Measurements from ENCODE around the gene RBP5. TPM values are rescaled to one million over a fixed set of nuclear protein-coding genes. Genes with fewer than 3 reads are reported as not detected.

The RBP5 gene
- total and polyA plus RNA-seq, 4 donors, result 12.9 to 108 (median 63.6) TPM

GRCh38 chr12:7108003-7108795, 20.5 kb downstream of the RBP5 start:
- no peak for TF ChIP-seq HNF4A (conservative IDR thresholded peaks at IDR 0.05)
- TF ChIP-seq REST (IDR thresholded peaks at IDR 0.05), result no peak
- TF ChIP-seq GABPA (IDR thresholded peaks at IDR 0.05 in 1 of 2, conservative IDR thresholded peaks at IDR 0.05 in 1 of 2), result peak in 1 of 2 donors; percentile 26
- no peak for TF ChIP-seq NR2F2 (IDR thresholded peaks at IDR 0.05)
- peak in 1 of 2 donors; percentile 48 for TF ChIP-seq RXRA (IDR thresholded peaks at IDR 0.05)
- TF ChIP-seq RAD21 (IDR thresholded peaks at IDR 0.05), result no peak
- no peak for TF ChIP-seq CTCF (IDR thresholded peaks at IDR 0.05; ENCODE audit: low read depth, low read length, missing input control)
- TF ChIP-seq YY1 (IDR thresholded peaks at IDR 0.05), result peak; percentile 76
- no peak for TF ChIP-seq EGR1 (IDR thresholded peaks at IDR 0.05; ENCODE audit: low read depth in 2 of 2)
- TF ChIP-seq HNF4G (IDR thresholded peaks at IDR 0.05), result no peak
- TF ChIP-seq ATF3 (IDR thresholded peaks at IDR 0.05), result no peak
- TF ChIP-seq FOXA1 (IDR thresholded peaks at IDR 0.05), result no peak
- peak; percentile 44 for TF ChIP-seq SP1 (IDR thresholded peaks at IDR 0.05)
- no peak for TF ChIP-seq FOXA2 (IDR thresholded peaks at IDR 0.05)
- peak; percentile 39 for TF ChIP-seq ZBTB33 (IDR thresholded peaks at IDR 0.05)
- TF ChIP-seq MAX (IDR thresholded peaks at IDR 0.05), result no peak
- TF ChIP-seq JUND (IDR thresholded peaks at IDR 0.05), result no peak
- TF ChIP-seq TAF1 (conservative IDR thresholded peaks at IDR 0.05), result peak; percentile 31
- Histone ChIP-seq H3K4me1 (ENCODE audit: control insufficient read depth in 4 of 4, insufficient read depth in 4 of 4, low read length in 3 of 4) (peaks cover 8 to 59% (median 41%) of the 10 kb centered on the region in 4 donors), H3K9ac (ENCODE audit: low read depth in 1 of 2, low read length in 2 of 2) (peak overlapping the region; percentile 76 to 84), H3K27me3 (ENCODE audit: control insufficient read depth in 4 of 4, insufficient read depth in 4 of 4, low read length in 3 of 4) (no peaks in the 10 kb centered on the region), H3K27ac (ENCODE audit: low read depth in 1 of 2, low read length in 2 of 2) (peak overlapping the region; percentile 84 to 94), H3K9me3 (ENCODE audit: control insufficient read depth in 4 of 4, low read length in 3 of 4) (no peaks in the 10 kb centered on the region), H3K36me3 (ENCODE audit: control insufficient read depth in 4 of 4, insufficient read depth in 3 of 4, low read depth in 1 of 4, low read length in 3 of 4) (peaks cover 2 to 9% (median 7%) of the 10 kb centered on the region in 4 donors), H3K4me3 (ENCODE audit: low read depth in 1 of 3, low read length in 3 of 3) (peak overlapping the region; percentile 75 to 90 (median 85))
- DNase-seq (ENCODE audit: low spot score), result peak; percentile 72
- 2% methylated on average over 30 of the region's 30 CpGs for WGBS

Data from liver (tissue), 9 donors.